HG03520 (cell line): ENCODE measurements around the gene ZNF428.
A peak's percentile ranks its signal among the peaks of the same experiment; 100 is the strongest.
"Not testable (repeated sequence)": the region's sequence is repeated elsewhere in the genome, so short reads cannot be mapped to it uniquely, and the experiment has no call there.

Experiments used
- ATAC-seq: cut with Tn5 transposase; IDR thresholded peaks from one replicate; pipeline ENCODE4 v1.9.1; 2021; ENCODE audit warnings: mild to moderate bottlenecking, moderate library complexity; ENCODE audit not compliant: unreplicated experiment

The ZNF428 gene, protein sequence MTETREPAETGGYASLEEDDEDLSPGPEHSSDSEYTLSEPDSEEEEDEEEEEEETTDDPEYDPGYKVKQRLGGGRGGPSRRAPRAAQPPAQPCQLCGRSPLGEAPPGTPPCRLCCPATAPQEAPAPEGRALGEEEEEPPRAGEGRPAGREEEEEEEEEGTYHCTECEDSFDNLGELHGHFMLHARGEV

DNA sequence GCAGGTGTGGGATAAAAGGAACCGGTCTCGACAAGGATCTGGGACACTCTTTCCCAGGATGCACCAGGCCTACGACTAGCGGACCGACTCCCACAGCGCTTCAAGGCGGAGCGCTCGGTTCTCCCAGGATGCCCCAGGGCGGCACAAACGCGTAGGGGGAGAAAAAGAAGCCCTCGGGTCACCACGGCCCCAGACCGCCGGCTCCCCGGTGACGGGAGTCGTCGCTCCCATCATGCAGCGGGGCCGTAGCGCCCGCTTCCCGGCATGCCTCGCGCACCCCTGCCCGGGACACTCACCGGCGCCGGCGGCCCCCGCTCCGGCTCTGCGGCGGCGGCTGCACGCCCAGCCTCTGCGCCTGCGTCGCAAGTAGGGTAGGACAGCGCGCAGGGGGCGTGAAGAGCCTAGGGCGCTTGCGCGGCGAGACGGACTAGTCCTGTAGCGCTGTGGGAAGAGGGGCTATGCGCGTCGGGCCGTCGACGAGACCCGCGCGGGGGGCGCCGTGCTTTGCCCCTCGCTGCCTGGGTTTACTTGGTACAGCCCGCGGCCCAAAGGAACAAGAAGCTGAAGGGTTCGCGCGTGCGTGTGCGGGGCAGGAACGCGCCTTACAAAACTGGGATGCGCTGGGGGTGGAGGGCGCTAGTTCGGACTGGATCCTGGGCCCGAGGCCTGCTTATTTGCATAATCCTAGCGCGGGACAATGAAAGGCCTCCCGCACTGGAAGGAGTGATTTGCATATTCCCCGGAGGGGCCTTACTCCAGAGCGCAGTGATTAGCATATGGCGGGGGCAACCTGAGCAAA lies at the start of gene ZNF428:
TSS of gene ZNF428 (minus strand) at position 368 of the 799 bp plus-strand sequence. CDS start 5,325 bp downstream, outside the sequence.
- peak; percentile 63 for ATAC-seq

DNA sequence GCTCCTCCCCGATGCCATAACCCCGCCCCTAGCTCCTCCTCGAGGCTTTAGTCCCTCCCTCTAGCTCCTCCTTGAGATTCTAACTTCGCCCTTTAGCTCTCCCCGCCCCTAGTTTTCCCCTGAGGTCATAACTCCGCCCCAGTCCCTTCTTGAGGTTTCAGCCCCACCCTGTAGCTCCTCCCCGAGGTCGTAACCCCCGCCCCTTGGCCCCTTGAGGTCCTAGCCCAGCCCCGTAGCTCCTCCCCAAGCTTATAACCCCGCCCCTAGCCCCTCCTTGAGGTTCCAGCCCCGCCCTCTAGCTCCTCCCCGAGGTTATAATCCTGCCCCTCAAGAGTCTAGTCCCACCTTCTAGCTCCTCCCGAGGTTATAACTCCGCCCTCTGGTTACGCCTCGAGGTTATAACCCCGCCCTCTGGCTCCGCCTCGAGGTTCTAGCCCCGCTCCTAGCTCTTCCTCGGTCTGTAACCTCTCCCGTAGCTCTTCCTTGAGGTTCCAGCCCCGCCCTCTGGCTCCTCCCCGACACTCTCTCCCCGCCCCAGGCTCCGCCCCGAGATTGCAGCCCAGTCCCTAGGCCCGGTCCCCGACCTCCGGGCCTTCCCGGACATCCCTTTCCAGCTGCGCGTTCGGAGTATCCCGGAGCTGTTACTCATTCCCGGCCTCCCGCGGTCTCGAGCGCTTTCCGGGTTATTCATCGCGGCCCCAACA lies 49.1 kb upstream of the ZNF428 start:
- peak; percentile 81 for ATAC-seq

DNA sequence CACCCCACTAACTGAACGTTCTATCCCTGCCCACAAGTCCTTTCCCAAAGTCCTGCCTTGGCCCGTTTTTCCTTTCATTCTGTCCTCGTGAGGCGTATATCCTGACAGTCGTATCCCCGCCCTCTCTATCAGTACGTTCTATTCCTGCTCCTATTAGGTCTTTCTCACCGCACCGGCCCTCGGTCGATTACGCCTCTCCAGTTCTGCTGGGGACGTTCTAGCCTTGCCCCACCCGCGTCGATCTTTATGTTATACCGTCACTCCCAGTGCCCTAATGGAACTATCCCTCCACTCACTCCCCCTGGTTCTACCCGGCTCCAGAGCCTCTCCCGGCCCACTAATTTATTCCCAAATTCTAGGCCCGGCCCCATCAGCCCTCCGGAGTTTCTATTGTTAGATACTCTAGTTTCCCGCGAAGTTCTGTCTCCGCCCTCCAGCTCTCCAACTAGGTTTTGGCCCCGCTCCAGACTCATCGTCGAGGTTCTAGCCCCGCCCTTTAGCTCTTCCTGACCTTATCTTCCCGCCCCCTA lies 48.5 kb upstream of the ZNF428 start:
- no peak for ATAC-seq

DNA sequence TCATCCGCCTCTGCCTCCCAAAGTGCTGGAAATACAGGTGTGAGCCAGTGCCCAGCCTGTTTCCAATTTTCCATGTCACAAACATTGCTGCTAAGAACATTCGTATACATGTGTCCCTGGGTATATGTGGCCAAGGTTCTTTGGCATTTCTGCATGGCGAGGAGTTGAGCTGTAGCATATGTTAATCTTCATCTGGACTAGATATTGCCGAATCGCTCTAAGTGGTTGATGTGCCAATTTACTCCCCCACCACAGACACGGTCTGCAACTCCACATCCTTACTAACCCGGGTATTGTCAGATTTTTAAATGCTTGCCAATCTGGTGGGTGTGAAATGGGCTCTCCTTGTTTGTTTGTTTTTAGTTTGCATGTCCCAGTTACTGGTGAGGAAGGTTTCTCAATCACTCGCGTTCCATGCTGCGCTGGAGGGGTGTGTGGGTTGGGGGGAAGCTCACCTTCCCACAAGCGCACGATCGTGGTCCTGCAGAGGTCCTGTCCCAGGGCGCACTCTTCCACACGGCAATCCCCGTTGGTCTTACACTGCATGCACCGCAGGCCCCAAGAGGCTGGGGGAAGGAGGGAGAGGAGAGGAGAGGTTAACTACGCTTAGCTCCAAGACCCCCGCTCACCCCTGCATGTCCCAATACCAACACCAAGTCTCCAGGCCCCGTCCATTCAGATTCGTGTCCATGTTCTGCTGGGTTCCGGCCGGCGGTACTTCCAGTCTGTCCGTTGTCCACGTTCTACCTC lies 47.9 kb upstream of the ZNF428 start:
- no peak for ATAC-seq

DNA sequence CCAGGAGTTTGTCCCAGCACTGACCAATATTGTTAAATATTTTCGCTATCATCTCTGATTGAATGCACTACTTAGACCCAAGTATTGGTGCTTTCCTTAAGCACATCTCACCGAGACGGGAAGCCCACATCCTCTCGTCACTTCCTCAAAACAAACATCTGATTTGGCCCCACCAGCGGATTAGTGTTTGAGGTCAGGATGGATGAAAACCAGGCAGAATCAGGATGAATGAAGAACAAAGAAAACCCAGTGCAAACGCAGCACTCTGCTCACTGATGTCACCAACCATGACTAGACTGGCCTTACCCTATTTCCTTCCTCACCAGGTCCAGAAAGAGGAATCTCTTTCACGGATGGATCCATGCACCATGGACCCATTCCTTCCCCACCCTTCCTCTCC lies 44.6 kb upstream of the ZNF428 start:
- no peak for ATAC-seq

DNA sequence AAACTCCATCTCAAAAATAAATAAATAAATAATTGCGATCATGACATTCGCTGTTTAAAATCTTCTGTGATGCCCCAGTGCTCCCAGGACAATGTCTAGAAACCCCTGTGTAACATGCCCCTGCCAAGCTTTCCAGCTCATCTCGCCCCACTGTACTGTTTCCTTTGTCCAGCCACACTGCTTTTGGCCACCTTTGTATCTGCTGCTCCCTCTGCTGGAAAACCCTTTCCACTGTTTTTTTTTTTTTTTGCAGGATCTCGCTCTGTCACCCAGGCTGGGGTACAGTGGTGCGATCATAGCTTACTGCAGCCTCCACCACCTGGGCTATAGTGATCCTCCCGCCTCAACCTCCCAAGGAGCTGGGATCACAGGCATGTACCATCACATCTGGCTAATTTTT lies 43.1 kb upstream of the ZNF428 start:
- ATAC-seq: no peak

DNA sequence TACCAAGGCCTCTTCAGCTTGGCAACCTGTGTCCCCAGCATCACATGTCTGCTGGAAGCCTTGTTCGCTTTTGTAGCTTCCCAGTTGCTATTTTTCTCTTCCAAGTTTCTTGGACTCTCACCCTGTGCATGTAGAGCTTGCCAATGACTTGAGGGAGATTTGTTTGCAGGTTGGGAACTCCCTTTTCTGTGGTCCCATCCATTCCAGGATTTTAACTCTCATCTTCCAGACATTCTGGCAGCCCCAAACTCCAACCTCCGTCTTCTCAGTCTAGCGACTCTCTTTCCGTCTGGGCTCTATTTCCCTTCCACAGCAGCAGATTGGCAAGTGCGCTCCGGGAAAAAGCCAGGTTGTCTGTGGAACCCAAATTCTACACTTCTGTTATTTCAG lies 41.5 kb upstream of the ZNF428 start:
- ATAC-seq: no peak

DNA sequence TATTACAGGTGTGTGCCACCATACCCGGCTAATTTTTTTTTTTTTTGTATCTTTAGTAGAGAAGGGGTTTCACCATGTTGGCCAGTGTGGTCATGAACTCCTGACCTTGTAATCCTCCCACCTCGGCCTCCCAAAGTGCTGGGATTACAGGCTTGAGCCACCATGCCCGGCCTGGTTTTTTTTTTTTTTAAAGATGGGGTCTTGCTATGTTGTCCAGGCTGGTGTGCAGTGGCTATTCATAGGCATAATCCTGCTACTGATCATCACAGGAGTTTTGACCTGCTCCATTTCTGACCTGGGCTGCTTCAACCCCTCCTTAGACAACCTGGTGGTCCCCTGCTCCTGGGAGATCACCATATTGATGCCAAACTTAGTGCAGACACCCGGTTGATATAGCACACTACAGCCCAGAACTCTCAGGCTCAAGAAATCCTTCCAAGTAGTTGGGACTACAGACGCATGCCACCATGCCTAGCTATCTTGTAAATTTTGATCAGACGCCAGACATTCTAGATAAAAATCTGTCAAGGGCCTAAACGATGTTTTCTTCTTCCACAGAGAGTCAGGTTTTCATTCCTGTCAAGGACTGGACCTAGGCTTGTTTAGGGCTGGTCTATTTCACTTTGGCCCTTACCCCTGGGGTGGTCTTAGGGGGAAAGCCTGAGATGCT lies 41.0 kb upstream of the ZNF428 start:
- no peak for ATAC-seq

DNA sequence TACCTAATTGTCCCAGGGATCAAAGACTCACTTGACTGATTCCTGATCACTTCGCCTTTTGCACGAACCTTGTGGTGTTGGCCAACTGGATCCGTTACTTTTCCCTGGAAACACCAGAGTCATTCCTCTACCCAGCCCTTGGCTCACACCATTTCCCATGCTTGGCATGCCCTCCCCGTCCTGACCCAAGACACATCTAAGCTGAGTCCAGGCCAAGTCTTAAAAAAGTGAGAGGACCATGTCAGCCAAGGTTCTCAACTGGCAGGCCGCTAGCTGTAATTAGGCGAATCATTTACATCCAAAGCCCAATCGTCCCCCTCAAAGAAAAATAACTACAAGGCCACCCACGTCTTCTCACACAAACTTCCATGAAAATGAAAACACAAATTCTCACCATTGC lies 39.1 kb upstream of the ZNF428 start:
- no peak for ATAC-seq

DNA sequence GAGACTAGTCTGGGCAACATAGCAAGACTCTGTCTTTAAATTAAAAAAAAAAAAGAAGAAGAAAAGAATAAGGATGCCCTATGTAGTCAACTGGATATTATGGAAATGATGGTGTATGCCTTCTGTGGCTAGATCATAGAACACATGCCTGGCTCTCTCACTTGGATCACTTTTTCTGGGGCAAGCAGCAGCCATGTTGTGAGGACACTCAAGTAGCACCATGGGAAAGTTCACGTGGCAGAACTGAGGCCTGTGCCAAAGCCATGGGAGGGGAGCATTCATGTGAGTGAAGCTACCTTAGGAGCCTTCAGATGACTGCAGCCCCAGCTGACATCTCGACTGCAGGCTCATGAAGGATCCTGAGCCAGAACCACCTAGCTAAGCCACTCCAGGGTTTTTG lies 38.6 kb upstream of the ZNF428 start:
- no peak for ATAC-seq

DNA sequence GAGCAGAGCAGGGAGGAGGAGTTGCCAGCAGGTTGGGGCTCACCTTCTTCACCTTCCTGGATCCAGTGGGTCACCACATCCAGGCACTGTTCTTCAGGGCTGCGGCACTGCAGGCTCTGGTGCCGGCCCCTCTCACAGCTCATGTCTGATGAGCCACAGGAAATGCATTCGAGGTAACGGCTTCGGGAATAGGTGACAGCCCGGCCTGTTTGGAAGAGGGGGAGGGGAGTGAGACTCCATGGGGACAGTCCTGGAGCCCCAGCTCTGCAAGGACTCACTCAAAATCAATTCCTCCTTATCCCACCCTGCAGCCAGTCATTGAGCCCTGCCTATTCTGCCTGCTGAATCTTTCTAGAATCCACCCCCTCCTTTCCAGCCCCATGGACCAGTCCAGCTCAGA lies 37.0 kb upstream of the ZNF428 start:
- no peak for ATAC-seq

DNA sequence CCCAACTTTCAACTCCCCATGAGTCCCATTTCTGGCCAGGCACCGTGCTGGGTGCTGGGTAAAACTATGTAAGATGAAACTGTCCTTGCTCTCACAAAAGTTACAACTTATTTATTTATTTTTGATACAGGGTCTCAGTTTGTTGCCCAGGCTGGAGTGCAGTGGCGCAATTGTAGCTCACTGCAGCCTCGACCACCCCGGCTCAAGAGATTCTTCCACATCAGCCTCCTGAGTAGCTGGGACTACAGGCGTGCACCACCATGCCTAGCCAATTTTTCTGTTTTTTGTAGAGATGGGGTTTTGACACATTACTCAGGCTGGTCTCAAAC lies 33.1 kb upstream of the ZNF428 start:
- no peak for ATAC-seq

DNA sequence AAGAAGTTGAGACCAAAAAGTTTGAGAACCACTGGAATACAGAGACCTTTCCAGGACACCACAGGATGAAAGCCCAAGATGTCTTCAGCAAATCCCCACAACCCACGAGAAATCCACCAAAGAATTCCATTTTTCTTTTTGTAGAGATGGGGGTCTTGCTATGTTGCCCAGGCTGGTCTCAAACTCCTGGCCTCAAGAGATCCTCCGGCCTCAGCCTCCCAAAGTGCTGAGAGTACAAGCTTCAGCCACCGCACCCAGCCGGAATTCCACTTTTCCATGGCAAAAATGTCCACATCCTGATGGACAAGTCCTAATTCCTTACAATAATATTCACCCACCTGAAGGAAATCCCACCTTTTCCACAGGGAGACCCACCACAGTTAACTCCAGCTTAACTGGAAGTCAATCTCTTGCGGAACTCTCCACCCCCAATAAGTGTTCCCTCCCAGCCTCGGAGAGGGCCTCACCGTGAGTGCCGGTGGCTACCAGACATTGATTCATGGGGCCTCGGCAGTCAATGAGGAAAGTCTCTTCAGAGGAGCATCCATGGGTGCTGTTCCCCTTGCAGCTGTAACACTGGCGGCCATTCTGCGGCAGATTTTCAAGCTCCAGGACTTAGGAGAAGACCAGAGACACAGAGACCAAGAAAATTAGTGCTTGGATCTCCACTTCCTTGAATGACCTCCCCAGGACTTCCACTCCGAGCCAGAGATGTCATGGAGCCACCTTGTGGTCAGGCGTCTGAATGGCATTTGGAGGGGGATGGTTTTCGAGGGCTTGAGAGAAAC lies 32.5 kb upstream of the ZNF428 start:
- no peak for ATAC-seq

DNA sequence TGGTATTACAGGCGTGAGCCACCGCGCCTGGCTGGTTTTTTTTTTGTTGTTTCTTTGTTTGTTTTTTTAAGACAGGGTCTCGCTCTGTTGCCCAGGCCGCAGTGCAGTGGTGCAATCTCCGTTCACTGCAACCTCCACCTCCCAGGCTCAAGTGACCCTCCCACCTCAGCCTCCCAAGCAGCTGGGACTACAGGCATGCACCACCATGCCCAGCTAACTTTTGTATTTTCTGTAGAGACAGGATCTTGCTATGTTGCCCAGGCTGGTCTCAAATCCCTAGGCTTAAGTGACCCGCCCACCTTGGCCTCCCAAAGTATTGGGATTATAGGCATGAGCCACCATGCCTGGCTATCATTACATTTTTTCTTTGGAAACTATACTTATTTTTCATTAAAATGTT lies 30.8 kb upstream of the ZNF428 start:
- not testable (repeated sequence) for ATAC-seq

DNA sequence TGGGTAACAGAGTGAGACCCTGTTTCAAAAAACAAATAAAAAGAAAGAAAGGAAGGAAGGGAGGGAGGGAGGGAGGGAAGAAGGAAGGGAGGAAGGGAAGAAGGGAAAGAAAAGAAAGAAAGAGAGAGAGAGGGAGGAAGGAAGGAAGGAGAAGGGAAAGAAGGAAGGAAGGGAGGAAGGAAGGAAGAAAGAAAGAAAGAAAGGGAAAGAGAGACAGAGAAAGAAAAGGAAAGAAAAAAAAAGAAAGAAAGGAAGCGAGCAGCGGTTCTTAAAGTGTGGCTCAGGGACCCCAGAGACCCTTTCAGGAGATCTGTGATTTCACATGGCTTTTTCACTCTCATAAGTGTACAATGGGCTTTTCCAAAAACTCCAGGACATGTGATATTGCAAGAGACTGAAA lies 30.1 kb upstream of the ZNF428 start:
- ATAC-seq: no peak

DNA sequence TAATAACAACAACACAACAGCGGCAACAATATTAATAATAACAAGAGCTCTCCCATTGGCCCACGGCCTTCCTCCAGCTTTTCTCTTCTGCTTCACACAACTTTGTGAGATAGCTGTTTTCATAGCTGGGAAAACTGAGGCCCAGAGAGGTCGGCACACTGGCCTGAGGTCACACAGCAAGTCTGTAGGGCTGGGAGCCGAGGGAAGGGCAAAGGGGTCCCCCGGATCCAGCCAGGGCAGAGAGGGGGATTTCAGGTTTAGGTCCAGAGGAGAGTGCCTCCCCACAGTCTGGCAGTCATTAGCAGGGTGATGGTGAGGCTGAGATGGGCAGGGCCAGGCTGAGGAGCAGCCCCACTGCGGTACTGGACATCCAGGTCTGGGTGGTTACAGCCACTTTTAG lies 29.2 kb upstream of the ZNF428 start:
- no peak for ATAC-seq

DNA sequence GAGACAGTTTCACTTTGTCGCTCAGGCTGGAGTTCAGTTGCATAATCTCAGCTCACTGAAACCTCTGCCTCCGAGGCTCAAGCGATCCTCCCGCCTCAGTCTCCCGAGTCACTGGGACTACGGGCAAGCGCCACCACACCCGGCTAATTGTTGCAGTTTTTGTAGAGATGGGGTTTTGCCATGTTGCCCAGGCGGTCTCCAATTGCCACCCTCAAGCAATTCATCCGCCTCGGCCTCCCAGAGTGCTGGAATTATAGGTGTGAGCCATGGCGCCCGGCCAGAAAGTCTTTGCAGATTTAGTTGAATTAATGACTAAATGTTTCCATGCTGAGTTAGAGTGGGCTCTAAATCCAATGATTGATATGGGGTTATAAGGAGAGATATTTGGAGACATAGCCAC lies 24.8 kb upstream of the ZNF428 start:
- ATAC-seq: no peak

DNA sequence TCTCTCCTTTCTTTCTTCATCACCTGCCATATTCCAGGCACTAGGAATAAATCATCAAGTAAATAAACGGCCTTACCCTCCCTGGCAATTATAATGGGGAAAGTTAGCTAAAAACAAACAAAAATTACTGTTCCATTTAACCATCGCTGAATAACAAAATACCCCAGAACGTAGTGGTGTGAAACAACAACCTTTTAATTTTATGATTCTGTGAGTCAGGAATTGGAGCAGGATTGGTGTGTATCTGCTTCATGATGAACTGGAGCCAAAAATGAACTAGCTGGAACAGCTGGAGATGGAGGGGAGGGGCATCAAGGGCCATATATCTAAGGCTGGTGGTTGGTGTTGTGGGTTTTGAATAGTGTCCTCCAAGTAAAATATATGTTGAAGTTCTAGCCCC lies 23.9 kb upstream of the ZNF428 start:
- no peak for ATAC-seq

DNA sequence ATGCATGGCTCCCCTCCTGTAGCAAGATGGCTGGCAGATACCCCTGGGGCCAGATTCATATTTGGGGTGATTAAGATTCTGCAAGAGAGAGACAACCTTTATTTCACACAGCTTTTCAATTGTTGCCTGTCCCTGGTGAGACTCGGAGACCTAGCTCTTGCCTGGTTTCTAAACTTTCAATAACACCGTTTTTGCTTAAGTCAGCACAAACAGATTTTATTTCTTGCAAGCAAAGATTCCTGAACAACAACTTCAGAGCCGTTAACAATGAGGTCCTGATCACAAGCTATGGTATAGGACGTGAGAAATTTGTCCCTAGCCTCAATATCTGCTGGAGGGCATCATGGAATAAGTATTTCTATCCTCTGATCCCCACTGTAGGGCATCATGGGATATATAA lies 23.1 kb upstream of the ZNF428 start:
- ATAC-seq: no peak

DNA sequence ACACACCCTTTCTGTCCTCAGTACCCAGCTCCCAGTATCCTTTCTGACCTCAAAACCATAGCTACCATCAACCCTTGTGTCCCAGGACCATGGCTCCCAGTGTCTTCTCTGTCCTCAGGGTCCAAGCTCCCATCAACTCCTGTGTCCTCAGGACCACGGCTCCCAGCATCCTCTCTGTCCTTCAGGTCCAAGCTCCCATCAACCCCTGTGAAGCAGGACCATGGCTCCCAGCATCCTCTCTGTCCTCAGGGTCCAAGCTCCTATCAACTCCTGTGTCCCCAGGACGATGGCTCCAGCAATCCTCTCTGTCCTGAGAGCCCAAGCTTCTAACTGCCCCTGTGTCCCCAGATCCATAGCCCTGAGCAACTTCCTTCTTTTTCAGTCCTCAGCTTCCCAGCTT lies 21.9 kb upstream of the ZNF428 start:
- no peak for ATAC-seq
